H9 (cell line): ENCODE measurements around the gene PSMB5. TPM values are rescaled to one million over a fixed set of nuclear protein-coding genes. Genes with fewer than 3 reads are reported as not detected.

Experiments used
- DNase-seq: peaks from one replicate; pipeline ENCODE4 v3.0.0-alpha.2; 2017
- H2AFZ ChIP-seq: one replicate; pipeline ENCODE4 v1.6.1; 2013; ENCODE audit warnings: mild to moderate bottlenecking, low read length, control low read depth, moderate library complexity
- H2AK5ac ChIP-seq: 2 replicates; pipeline ENCODE4 v1.6.1; 2013; ENCODE audit warnings: low read length, control low read depth, mixed read lengths; ENCODE audit not compliant: insufficient read length
- H2BK120ac ChIP-seq: one replicate; pipeline ENCODE4 v1.6.1; 2013; ENCODE audit warnings: low read depth, mild to moderate bottlenecking, low read length, control low read depth, inconsistent platforms; ENCODE audit not compliant: poor library complexity, severe bottlenecking
- H2BK12ac ChIP-seq: 2 replicates; pipeline ENCODE4 v1.6.1; 2013; ENCODE audit warnings: low read length, control low read depth, mixed read lengths, low read depth; ENCODE audit not compliant: insufficient read length
- H2BK15ac ChIP-seq: 2 replicates; pipeline ENCODE4 v1.6.1; 2013; ENCODE audit warnings: low read depth, low read length, control low read depth
- H2BK20ac ChIP-seq: one replicate; pipeline ENCODE4 v1.6.1; 2013; ENCODE audit warnings: low read depth, mild to moderate bottlenecking, low read length, control low read depth, inconsistent platforms; ENCODE audit not compliant: poor library complexity, severe bottlenecking
- H2BK5ac ChIP-seq: 2 replicates; pipeline ENCODE4 v1.6.1; 2013; ENCODE audit warnings: low read length, control low read depth, mixed read lengths; ENCODE audit not compliant: insufficient read length
- H3K14ac ChIP-seq: 2 replicates; pipeline ENCODE4 v1.6.1; 2013; ENCODE audit warnings: low read length, control low read depth; ENCODE audit not compliant: insufficient read depth
- H3K18ac ChIP-seq: 2 replicates; pipeline ENCODE4 v1.6.1; 2013; ENCODE audit warnings: low read depth, mild to moderate bottlenecking, mixed read lengths, low read length, control low read depth; ENCODE audit not compliant: insufficient read length
- H3K23ac ChIP-seq: 2 replicates; pipeline ENCODE4 v1.6.1; 2013; ENCODE audit warnings: low read length, control low read depth, mixed read lengths, low read depth; ENCODE audit not compliant: insufficient read length
- H3K23me2 ChIP-seq: 2 replicates; pipeline ENCODE4 v1.6.1; 2013; ENCODE audit warnings: low read depth, mild to moderate bottlenecking, mixed read lengths, low read length, control low read depth; ENCODE audit not compliant: insufficient read length, poor library complexity, severe bottlenecking
- H3K27ac ChIP-seq: 2 replicates; pipeline ENCODE4 v1.5.1; 2013; ENCODE audit warnings: low read length, control low read depth, mixed read lengths, low read depth; ENCODE audit not compliant: insufficient read length
- H3K27me3 ChIP-seq: 2 replicates; pipeline ENCODE4 v1.6.1; 2013; ENCODE audit warnings: low read length, control low read depth, inconsistent platforms; ENCODE audit not compliant: insufficient read depth
- H3K4ac ChIP-seq: 2 replicates; pipeline ENCODE4 v1.6.1; 2013; ENCODE audit warnings: low read depth, mild to moderate bottlenecking, control low read depth, inconsistent platforms, low read length, moderate library complexity
- H3K4me1 ChIP-seq: 2 replicates; pipeline ENCODE4 v1.6.1; 2013; ENCODE audit warnings: low read length, control low read depth, inconsistent platforms; ENCODE audit not compliant: insufficient read depth
- H3K4me2 ChIP-seq: 2 replicates; pipeline ENCODE4 v1.6.1; 2013; ENCODE audit warnings: low read length, control low read depth, mixed read lengths; ENCODE audit not compliant: insufficient read length, insufficient read depth
- H3K56ac ChIP-seq: 2 replicates; pipeline ENCODE4 v1.6.1; 2013; ENCODE audit warnings: low read depth, mild to moderate bottlenecking, mixed read lengths, low read length, control low read depth; ENCODE audit not compliant: insufficient read length
- H3K79me1 ChIP-seq: 2 replicates; pipeline ENCODE4 v1.6.1; 2013; ENCODE audit warnings: low read depth, mild to moderate bottlenecking, moderate library complexity, low read length, control low read depth, inconsistent platforms; ENCODE audit not compliant: insufficient read depth, poor library complexity, severe bottlenecking
- H3K79me2 ChIP-seq: 2 replicates; pipeline ENCODE4 v1.6.1; 2013; ENCODE audit warnings: low read length, control low read depth, inconsistent platforms; ENCODE audit not compliant: insufficient read depth
- H3K9ac ChIP-seq: 2 replicates; pipeline ENCODE4 v1.6.1; 2013; ENCODE audit warnings: low read length, control low read depth, mixed read lengths; ENCODE audit not compliant: insufficient read length; ENCODE audit errors: extremely low read depth
- H3K9me3 ChIP-seq: one replicate; pipeline ENCODE4 v1.6.1; 2013; ENCODE audit warnings: low read depth, low read length, inconsistent platforms; ENCODE audit not compliant: control insufficient read depth
- H3T11ph ChIP-seq: one replicate; pipeline ENCODE4 v1.6.1; 2013; ENCODE audit warnings: mild to moderate bottlenecking, low read length, control low read depth, inconsistent platforms
- H4K20me1 ChIP-seq: one replicate; pipeline ENCODE4 v1.6.1; 2013; ENCODE audit not compliant: control insufficient read depth, insufficient read length, insufficient read depth
- H4K5ac ChIP-seq: 2 replicates; pipeline ENCODE4 v1.6.1; 2013; ENCODE audit warnings: low read depth, mild to moderate bottlenecking, mixed read lengths, low read length, control low read depth; ENCODE audit not compliant: insufficient read length
- H4K8ac ChIP-seq: replicated peaks from 2 replicates; pipeline ENCODE4 v1.6.1; 2013; ENCODE audit warnings: low read length, control low read depth, mixed read lengths, low read depth; ENCODE audit not compliant: insufficient read length
- H4K91ac ChIP-seq: 2 replicates; pipeline ENCODE4 v1.6.1; 2013; ENCODE audit warnings: low read depth, mild to moderate bottlenecking, moderate library complexity, mixed read lengths, low read length, control low read depth; ENCODE audit not compliant: insufficient read length
- H3K27ac Mint-ChIP-seq, 3 experiments: 2 replicates in 2 of 3; 3 replicates in 1 of 3; pipeline ENCODE4 v1.8.0; 2020 to 2021; ENCODE audit warnings: mixed read lengths in 3 of 3, mild to moderate bottlenecking in 1 of 3, moderate library complexity in 1 of 3
- H3K27me3 Mint-ChIP-seq: 2 replicates; pipeline ENCODE4 v1.8.0; 2021; ENCODE audit warnings: low read depth, mild to moderate bottlenecking, moderate library complexity, mixed read lengths
- H3K36me3 Mint-ChIP-seq, 3 experiments: 2 replicates in 2 of 3; 3 replicates in 1 of 3; pipeline ENCODE4 v1.8.0; 2020 to 2021; ENCODE audit warnings: low read depth in 3 of 3, mixed read lengths in 3 of 3; ENCODE audit not compliant: insufficient read depth in 1 of 3
- H3K4me1 Mint-ChIP-seq, 2 experiments: 2 replicates each; pipeline ENCODE4 v1.8.0; 2020; ENCODE audit warnings: mixed read lengths in 2 of 2
- H3K4me3 Mint-ChIP-seq, 2 experiments: 2 replicates in 1 of 2; 3 replicates in 1 of 2; pipeline ENCODE4 v1.8.0; 2020 to 2021; ENCODE audit warnings: mild to moderate bottlenecking in 2 of 2, mixed read lengths in 2 of 2, moderate library complexity in 1 of 2
- H3K9me3 Mint-ChIP-seq, 2 experiments: 2 replicates in 1 of 2; 3 replicates in 1 of 2; pipeline ENCODE4 v1.8.0; 2020; ENCODE audit warnings: mild to moderate bottlenecking in 2 of 2, mixed read lengths in 2 of 2, moderate library complexity in 1 of 2
- CTCF ChIP-seq: fragments of 200-600 bp; sonication (generic); conservative IDR thresholded peaks from 3 replicates; pipeline ENCODE4 v1.8.0; 2021; ENCODE audit warnings: antibody characterized with exemption, mild to moderate bottlenecking
- WGBS: extraction: QIAGEN DNeasy Blood & Tissue Kit; methylation state at CpG from one replicate; pipeline ENCODE4 v1.1.7; 2013; ENCODE audit warnings: missing lambda C conversion rate, low lambda C conversion rate, mixed read lengths; ENCODE audit not compliant: insufficient read length; ENCODE audit errors: extremely low coverage; 5-methylcytosine and 5-hydroxymethylcytosine counted together
- total RNA-seq: library from RNA; stranded (reverse); gene quantifications from 2 replicates; pipeline ENCODE4 v1.2.1, GENCODE V29; 2021

The PSMB5 gene
- total RNA-seq, 1 experiment from 2014 or later: 252 TPM

GRCh38 chr14:23043754-23044153 lies 9.1 kb upstream of the PSMB5 start:
- H4K5ac ChIP-seq: no peak overlapping the region
- H3K4me1 ChIP-seq: no peaks in the 10 kb centered on the region
- H3K14ac ChIP-seq: no peak overlapping the region; the same call in 1 of the 2 replicates
- H3K4me3 Mint-ChIP-seq: no peak overlapping the region
- H4K91ac ChIP-seq: no peak overlapping the region
- H3K4me2 ChIP-seq: no peak overlapping the region
- H3K36me3 Mint-ChIP-seq: peaks cover 6 to 11% (median 9%) of the 10 kb centered on the region in 3 experiments
- no peak overlapping the region for H2BK15ac ChIP-seq
- H3K56ac ChIP-seq: no peak overlapping the region
- H3K27me3 Mint-ChIP-seq: peaks cover 1% of the 10 kb centered on the region; the same call in 1 of the 2 replicates
- no peak overlapping the region for H3K9ac ChIP-seq
- peaks cover 6 to 15% of the 10 kb centered on the region in 2 experiments for H3K4me1 Mint-ChIP-seq
- no peaks in the 10 kb centered on the region for H3K23me2 ChIP-seq
- H2BK12ac ChIP-seq: no peak overlapping the region
- no peak overlapping the region for H2BK5ac ChIP-seq
- WGBS: no CpG with 5 or more reads among the region's 3 CpGs
- H3K27ac Mint-ChIP-seq: peak overlapping the region in 2 of 3 experiments; percentile 41 to 85; a peak in 5 of 7 replicates
- H3K79me1 ChIP-seq: no peaks in the 10 kb centered on the region
- H3K23ac ChIP-seq: no peak overlapping the region
- no peaks in the 10 kb centered on the region for H3K27me3 ChIP-seq
- no peak for DNase-seq
- H3K9me3 Mint-ChIP-seq: no peaks in the 10 kb centered on the region
- H2AK5ac ChIP-seq: no peak overlapping the region
- H3K27ac ChIP-seq: no peak overlapping the region
- no peaks in the 10 kb centered on the region for H4K20me1 ChIP-seq
- H4K8ac ChIP-seq: no peak overlapping the region
- H3K9me3 ChIP-seq: no peaks in the 10 kb centered on the region
- no peak overlapping the region for H3K4ac ChIP-seq
- no peak overlapping the region for H3K18ac ChIP-seq
- no peak overlapping the region for H2BK20ac ChIP-seq
- no peak overlapping the region for H3T11ph ChIP-seq
- no peaks in the 10 kb centered on the region for H3K79me2 ChIP-seq
- no peak overlapping the region for H2AFZ ChIP-seq
- H2BK120ac ChIP-seq: no peak overlapping the region
- no peak for TF ChIP-seq CTCF
